Endothelial cell of umbilical vein (primary cell): ENCODE results near the gene CDR2L.

Source experiments
- CTCF ChIP-seq, 2 donors: IDR thresholded peaks; 1 replicate in 1 of 2; 2 replicates in 1 of 2; pipeline ENCODE4 v1.5.1; 2011; ENCODE audit warnings: low read length in 2 of 2, mild to moderate bottlenecking in 2 of 2, moderate library complexity in 2 of 2, control low read depth in 1 of 2, inconsistent platforms in 1 of 2, low read depth in 1 of 2; ENCODE audit not compliant: insufficient read depth in 1 of 2; ENCODE audit errors: extremely low read depth in 1 of 2
- EZH2 ChIP-seq: IDR thresholded peaks from 2 replicates; pipeline ENCODE4 v1.6.1; 2012; ENCODE audit warnings: borderline replicate concordance, low read depth, mild to moderate bottlenecking, moderate library complexity, low read length, inconsistent platforms; ENCODE audit not compliant: severe bottlenecking
- MAX ChIP-seq: IDR thresholded peaks from 2 replicates; pipeline ENCODE4 v1.6.1; 2011; ENCODE audit not compliant: insufficient read depth, insufficient read length
- POLR2A ChIP-seq: IDR thresholded peaks from 2 replicates; pipeline ENCODE4 v1.6.1; 2012; ENCODE audit warnings: low read depth, mild to moderate bottlenecking, control low read depth, low read length

- TF ChIP-seq CTCF (IDR thresholded peaks at IDR 0.05; ENCODE audit: extremely low read depth in 1 of 2, insufficient read depth in 1 of 2, low read depth in 1 of 2, low read length in 2 of 2) = no peak
- TF ChIP-seq POLR2A = no peak
- no peak for TF ChIP-seq EZH2
- TF ChIP-seq MAX = no peak
These were observed 23.8 kb upstream of the CDR2L start for GRCh38 chr17:74963656-74964055.
